ENCODE data around the gene UNK.
"Not testable (repeated sequence)": the region's sequence is repeated elsewhere in the genome, so short reads cannot be mapped to it uniquely, and the experiment has no call there.

The UNK gene

DNA sequence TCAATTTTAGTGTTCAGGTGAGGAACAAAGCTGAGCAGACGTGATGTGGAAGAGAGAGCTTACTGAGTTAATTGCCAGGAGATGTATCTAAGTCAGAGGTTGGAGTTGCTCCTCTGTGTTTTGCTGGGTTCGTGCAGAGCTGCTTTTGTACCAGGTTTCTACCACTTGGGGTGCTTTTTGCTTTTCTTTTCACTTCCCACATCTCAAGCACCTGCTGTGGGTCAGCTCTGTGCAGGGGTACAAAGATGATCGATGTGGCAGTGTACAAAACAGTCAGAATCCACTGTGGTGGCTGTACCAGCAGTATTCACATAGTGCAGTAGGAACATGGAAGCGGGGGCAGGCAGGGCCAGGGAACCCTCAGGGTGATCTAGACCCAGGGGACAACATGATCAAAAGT is 14.8 kb downstream of the UNK start:
- no peak for DNase-seq (ENCODE audit: low read depth)

- no peak for DNase-seq (ENCODE audit: low read depth)
Measured at GRCh38 chr17:75803883-75804282, 19.3 kb downstream of the UNK start.

GRCh38 chr17:75806822-75807500 is 22.4 kb downstream of the UNK start:
- no peak for DNase-seq (ENCODE audit: low read depth)

GRCh38 chr17:75807861-75808260 is 23.3 kb downstream of the UNK start:
- DNase-seq (ENCODE audit: low read depth): no peak

- DNase-seq (ENCODE audit: low read depth): no peak
Measured at GRCh38 chr17:75808549-75808904, 23.9 kb downstream of the UNK start.

DNA sequence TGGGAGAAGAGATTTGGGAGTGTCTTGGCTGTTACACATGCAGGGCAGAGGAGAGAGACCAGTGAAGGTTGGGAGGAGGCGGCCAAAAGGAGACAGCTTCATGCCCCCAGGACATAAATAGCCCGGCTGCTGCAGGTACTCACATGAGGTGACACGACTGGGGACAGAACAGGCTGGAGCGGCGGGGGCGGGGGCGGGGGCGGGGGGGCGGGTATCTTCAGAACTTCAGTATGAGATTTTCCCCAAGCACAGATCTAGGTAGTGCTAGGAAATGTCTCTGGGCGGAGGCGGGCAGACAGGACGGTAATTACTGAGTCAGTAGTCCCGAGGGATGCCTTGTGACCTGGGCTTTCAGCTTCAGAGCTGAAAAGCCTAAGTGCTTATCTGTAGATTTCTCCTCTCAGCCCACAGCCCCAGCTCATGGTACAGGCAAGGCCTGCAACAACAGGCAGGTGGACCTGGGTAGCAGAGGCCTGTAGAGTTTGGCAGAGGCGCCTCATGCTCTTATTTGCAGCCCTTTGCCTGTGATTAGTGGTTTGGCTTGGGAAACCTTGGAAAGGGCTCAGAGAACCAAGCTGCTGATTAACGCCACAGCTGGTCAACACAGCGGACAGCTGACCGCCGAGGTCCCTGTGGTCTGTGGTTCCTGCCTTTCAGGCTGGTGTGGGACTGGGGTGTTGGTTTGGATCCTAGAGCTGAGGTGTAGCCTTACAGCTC is 24.5 kb downstream of the UNK start:
- DNase-seq (ENCODE audit: low read depth): no peak

GRCh38 chr17:75809631-75810111 is 25.1 kb downstream of the UNK start:
- DNase-seq (ENCODE audit: low read depth): no peak

DNA sequence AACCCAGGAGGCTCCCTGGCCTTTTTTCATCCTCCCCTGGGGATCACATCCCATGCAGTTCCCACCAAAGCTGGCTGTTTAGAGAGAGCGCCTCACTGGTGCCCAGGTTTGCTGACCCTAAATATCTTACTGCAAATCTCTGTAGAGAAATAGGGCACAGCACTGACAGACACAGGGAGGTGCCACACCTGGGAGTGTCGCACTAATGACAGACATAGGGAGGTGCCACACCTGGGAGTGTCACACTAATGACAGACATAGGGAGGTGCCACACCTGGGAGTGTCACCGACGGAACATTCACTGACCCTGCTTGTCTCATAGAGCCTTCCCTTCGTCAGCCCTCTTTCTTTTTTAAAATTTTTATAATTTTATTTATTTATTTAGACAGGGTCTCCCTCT is 25.6 kb downstream of the UNK start:
- DNase-seq (ENCODE audit: low read depth): no peak

- DNase-seq (ENCODE audit: low read depth): not testable (repeated sequence)
Measured at GRCh38 chr17:75810756-75811155, 26.1 kb downstream of the UNK start.

DNA sequence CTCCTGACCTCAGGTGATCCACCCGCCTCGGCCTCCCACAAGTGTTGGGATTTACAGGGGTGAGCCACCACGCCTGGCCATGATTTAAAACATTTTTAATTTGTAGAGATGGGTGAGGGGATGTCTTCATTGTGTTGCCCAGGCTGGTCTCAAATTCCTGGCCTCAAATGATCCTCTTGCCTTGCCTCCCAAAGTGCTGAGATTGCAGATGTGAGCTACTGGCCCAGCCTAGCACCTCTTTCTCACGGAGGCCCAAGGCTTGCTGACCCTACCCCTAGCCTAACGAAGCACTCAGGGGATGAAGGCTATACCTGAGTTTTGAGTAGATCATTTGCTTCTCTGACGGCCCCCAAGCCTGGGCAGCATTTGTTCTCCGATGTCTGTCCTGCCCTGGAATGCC is 26.6 kb downstream of the UNK start:
- no peak for DNase-seq (ENCODE audit: low read depth)

DNA sequence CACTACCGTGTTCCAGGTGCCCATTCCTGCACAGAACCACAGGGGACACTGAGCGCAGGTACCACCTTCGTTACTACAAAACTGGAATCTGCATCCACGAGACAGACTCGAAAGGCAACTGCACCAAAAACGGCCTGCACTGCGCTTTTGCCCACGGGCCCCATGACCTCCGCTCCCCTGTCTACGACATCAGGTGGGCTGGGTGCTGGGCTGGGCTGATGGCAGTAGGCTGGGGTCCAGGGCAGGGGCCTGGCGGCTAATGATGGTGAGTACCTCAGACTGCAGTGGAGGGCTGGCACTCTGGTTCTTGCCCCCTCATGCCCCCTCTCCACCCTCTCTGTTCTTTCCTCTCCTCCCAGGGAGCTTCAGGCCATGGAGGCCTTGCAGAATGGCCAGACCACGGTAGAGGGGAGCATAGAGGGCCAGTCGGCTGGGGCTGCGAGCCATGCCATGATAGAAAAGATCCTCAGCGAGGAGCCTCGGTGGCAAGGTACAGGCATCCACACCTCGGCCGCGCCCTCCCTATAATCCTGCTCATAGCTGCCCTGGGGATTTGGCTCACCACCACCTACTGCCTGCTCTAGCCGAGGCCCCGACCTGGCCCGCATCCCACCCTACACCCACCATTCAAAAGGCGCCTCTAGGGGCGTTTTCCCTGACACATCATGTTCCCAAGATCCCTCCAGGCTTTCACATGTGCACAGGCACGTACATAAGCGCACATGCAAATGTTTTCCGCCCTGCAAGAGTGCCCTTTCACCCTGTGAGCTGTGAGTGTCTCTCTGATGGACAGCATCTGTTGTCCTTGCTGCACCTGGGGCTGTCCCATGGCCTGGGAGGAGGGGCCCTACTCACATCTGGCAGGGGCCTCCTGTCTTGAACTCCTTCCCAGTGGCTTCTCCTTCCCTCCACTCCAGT is 27.7 kb downstream of the UNK start:
- DNase-seq (ENCODE audit: low read depth): no peak

DNA sequence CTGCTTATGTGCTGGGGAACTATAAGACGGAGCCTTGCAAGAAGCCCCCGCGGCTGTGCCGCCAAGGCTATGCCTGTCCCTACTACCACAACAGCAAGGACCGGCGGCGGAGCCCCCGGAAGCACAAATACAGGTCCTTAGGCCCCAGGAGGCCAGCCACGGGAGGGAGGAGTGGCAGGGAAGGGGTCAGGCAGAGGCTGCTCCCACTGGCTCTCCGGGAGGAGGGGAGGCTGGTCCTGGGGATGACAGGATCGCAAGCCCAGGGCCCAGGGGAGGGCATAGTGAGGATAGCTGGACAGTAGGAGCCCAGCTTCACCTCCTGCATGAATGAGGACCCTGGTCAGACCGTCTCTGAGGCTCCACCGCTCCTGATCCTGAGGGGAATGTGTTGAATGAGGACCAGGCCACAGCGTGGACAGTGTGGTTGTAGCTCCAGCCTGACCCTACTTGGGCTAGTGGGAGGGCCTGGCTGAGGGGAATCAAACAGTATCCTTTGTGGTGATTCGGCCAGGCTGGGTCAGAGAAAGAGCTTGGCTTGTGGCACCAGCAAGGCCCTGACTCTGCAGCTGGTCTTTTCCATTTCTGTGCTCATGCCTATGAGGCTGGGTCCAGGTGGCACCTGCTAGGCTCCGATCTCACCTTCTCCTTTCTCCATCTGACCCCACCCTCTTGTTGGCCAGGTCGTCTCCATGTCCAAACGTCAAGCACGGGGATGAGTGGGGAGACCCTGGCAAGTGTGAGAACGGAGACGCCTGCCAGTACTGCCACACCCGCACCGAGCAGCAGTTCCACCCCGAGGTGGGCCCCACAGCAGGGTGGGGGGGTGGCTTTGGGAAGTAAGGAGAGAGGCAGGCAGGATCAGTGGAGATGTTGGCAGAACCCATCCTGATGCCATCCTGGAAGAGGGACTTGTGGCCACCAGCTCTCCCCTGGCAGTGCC is 28.7 kb downstream of the UNK start:
- DNase-seq (ENCODE audit: low read depth): no peak

- DNase-seq (ENCODE audit: low read depth): no peak
Measured at GRCh38 chr17:75814021-75814395, 29.4 kb downstream of the UNK start.

DNA sequence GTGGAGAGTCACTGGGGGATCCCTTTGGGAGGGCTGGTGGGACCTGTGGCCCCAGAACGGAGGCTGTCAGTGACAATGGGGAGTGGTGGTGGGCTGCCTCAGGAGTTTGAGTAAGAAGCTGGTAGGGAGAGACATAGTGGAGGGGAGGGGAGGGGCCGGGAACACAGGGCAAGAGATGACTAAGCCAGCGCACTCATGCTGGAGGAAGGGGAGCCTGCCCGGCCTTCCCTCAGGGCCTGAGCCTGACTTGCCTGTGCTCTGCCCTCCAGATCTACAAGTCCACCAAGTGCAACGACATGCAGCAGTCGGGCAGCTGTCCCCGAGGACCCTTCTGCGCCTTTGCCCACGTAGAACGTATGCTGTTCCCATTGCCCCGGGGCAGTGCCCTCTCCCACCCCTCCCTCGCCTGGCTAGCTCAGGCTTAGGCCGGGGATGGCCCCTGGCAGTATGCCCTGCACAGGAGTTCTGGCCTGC is 30.3 kb downstream of the UNK start:
- DNase-seq (ENCODE audit: low read depth): no peak

GRCh38 chr17:75815399-75815798 is 30.8 kb downstream of the UNK start:
- no peak for DNase-seq (ENCODE audit: low read depth)

DNA sequence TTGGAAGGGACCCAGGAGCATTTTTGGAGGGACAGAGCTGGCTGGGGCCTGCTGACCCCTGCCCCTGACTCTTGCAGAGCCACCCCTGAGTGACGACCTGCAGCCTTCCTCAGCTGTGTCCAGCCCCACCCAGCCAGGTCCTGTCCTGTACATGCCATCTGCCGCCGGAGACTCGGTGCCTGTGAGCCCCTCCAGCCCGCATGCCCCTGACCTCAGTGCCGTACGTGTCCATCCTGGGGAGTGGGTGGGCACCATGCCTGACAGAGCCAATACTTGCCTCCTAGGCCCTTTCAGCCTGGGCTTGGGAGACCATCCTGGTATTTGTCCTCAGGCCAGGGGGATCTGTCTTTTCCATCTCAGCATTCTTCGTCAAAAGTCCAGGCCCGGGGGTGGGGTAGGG is 32.1 kb downstream of the UNK start:
- no peak for DNase-seq (ENCODE audit: low read depth)

- DNase-seq (ENCODE audit: low read depth): no peak
Measured at GRCh38 chr17:75817571-75817970, 33.0 kb downstream of the UNK start.

DNA sequence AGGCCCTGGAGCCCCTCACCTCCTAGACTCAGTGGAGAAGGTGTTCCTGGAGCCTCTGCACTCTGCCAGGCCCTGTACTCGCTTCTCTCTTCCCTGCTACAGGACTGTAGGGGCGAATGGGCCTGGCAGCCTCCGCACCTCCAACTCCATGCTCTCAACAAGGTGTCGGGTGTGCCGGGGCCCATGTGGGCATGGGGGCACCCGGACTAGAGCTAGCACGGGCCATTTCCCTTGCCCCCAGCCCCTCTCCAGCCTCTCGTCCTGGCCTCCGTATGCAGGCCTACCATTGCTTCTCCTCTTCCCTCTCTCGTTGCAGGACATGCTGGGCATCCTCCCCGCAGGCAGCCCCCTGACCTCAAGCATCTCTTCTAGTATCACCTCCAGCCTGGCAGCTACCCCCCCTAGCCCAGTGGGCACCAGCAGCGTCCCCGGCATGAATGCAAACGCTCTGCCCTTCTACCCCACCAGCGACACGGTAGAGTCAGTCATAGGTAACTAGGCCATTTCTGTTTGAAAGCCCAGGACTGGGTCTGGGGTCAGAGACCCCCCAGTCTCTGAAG is 33.8 kb downstream of the UNK start:
- no peak for DNase-seq (ENCODE audit: low read depth)

GRCh38 chr17:75819116-75819515 is 34.5 kb downstream of the UNK start:
- DNase-seq (ENCODE audit: low read depth): no peak

- no peak for DNase-seq (ENCODE audit: low read depth)
Measured at GRCh38 chr17:75819678-75820077, 35.1 kb downstream of the UNK start.
